Esophagus muscularis mucosa (tissue), 2 donors: ENCODE results near the gene RPS6KC1.

ENCODE experiments used
- EP300 ChIP-seq: sonication (generic); formaldehyde crosslinking; IDR thresholded peaks from one replicate; pipeline ENCODE4 v1.6.1; 2017; ENCODE audit warnings: antibody characterized with exemption
- POLR2A ChIP-seq: fragments of 450-650 bp; IDR thresholded peaks from one replicate; pipeline ENCODE4 v1.6.1; 2017; ENCODE audit warnings: antibody characterized with exemption, moderate library complexity, mild to moderate bottlenecking, low read depth

GRCh38 chr1:213162338-213162737 is 111.3 kb downstream of the RPS6KC1 start:
- TF ChIP-seq POLR2A (no peak), EP300 (no peak)
